Stimulated activated CD4-positive, alpha-beta T cell treated with anti-CD3 and anti-CD28 coated beads, Interleukin-15, amount 100 ng/mL, for 1 hour (primary cell): ENCODE measurements around the gene RANBP1.

ENCODE experiments used
- DNase-seq, 2 donors: peaks; one replicate each; pipeline ENCODE4 v3.0.0-alpha.2; 2020; ENCODE audit warnings: low read depth in 1 of 2, low spot score in 1 of 2

The RANBP1 gene

GRCh38 chr22:20135806-20136602 lies 20.1 kb downstream of the RANBP1 start:
- no peak for DNase-seq

GRCh38 chr22:20136603-20136873 lies 20.6 kb downstream of the RANBP1 start:
- DNase-seq = no peak

- DNase-seq = no peak
Measured at GRCh38 chr22:20137113-20137512, 21.2 kb downstream of the RANBP1 start.

- DNase-seq = no peak
Measured at GRCh38 chr22:20137671-20138416, 21.9 kb downstream of the RANBP1 start.

GRCh38 chr22:20138417-20138738 lies 22.5 kb downstream of the RANBP1 start:
- no peak for DNase-seq

GRCh38 chr22:20138868-20139267 lies 23.0 kb downstream of the RANBP1 start:
- DNase-seq = no peak

GRCh38 chr22:20139391-20140106 lies 23.6 kb downstream of the RANBP1 start:
- no peak for DNase-seq

GRCh38 chr22:20140107-20140445 lies 24.2 kb downstream of the RANBP1 start:
- DNase-seq = no peak

- DNase-seq = no peak
Measured at GRCh38 chr22:20140521-20140964, 24.6 kb downstream of the RANBP1 start.

GRCh38 chr22:20141186-20142077 lies 25.5 kb downstream of the RANBP1 start:
- DNase-seq = no peak

GRCh38 chr22:20142711-20143621 lies 27.1 kb downstream of the RANBP1 start:
- no peak for DNase-seq

- no peak for DNase-seq
Measured at GRCh38 chr22:20143883-20144665, 28.2 kb downstream of the RANBP1 start.

GRCh38 chr22:20145206-20145831 lies 29.4 kb downstream of the RANBP1 start:
- DNase-seq = no peak

- DNase-seq = no peak
Measured at GRCh38 chr22:20145832-20146223, 29.9 kb downstream of the RANBP1 start.

- DNase-seq = no peak
Measured at GRCh38 chr22:20146777-20147176, 30.9 kb downstream of the RANBP1 start.

GRCh38 chr22:20147237-20147988 lies 31.5 kb downstream of the RANBP1 start:
- no peak for DNase-seq

GRCh38 chr22:20148414-20148813 lies 32.5 kb downstream of the RANBP1 start:
- DNase-seq = no peak
